ENCODE results near the gene OR6S1.
"Not testable (repeated sequence)": the region's sequence is repeated elsewhere in the genome, so short reads cannot be mapped to it uniquely, and the experiment has no call there.

The OR6S1 gene

GRCh38 chr14:20668969-20669368 lies 27.5 kb upstream of the OR6S1 start:
- DNase-seq (ENCODE audit: low spot score) = no peak

- DNase-seq (ENCODE audit: low spot score) = no peak
Observed at GRCh38 chr14:20667957-20668356, 26.5 kb upstream of the OR6S1 start.

DNA sequence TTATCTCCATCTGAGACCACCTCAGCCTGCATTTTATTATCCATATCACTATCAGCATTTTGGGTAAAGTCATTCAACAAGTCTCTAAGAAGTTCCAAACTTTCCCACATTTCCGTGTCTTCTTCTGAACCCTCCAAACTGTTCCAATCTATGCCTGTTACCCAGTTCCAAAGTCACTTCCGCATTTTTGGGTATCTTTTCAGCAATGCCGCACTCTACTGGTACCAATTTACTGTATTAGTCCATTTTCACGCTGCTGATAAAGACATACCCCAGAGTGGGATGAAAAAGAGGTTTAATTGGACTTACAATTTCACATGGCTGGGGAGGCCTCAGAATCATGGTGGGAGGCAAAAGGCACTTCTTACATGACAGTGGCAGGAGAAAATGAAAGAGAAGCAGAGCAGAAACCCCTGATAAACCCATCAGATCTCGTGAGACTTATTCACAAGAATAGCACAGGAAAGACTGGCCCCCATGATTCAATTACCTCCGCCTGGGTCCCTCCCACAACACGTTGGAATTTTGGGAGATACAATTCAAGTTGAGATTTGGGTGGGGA lies 25.0 kb upstream of the OR6S1 start:
- DNase-seq (ENCODE audit: low spot score) = not testable (repeated sequence)

GRCh38 chr14:20662968-20663732 lies 21.7 kb upstream of the OR6S1 start:
- no peak for DNase-seq (ENCODE audit: low spot score)

- DNase-seq (ENCODE audit: low spot score) = no peak
Observed at GRCh38 chr14:20661197-20661596, 19.7 kb upstream of the OR6S1 start.

- no peak for DNase-seq (ENCODE audit: low spot score)
Observed at GRCh38 chr14:20659813-20660395, 18.4 kb upstream of the OR6S1 start.

GRCh38 chr14:20659336-20659735 lies 17.8 kb upstream of the OR6S1 start:
- no peak for DNase-seq (ENCODE audit: low spot score)

- no peak for DNase-seq (ENCODE audit: low spot score)
Observed at GRCh38 chr14:20658246-20658645, 16.8 kb upstream of the OR6S1 start.

DNA sequence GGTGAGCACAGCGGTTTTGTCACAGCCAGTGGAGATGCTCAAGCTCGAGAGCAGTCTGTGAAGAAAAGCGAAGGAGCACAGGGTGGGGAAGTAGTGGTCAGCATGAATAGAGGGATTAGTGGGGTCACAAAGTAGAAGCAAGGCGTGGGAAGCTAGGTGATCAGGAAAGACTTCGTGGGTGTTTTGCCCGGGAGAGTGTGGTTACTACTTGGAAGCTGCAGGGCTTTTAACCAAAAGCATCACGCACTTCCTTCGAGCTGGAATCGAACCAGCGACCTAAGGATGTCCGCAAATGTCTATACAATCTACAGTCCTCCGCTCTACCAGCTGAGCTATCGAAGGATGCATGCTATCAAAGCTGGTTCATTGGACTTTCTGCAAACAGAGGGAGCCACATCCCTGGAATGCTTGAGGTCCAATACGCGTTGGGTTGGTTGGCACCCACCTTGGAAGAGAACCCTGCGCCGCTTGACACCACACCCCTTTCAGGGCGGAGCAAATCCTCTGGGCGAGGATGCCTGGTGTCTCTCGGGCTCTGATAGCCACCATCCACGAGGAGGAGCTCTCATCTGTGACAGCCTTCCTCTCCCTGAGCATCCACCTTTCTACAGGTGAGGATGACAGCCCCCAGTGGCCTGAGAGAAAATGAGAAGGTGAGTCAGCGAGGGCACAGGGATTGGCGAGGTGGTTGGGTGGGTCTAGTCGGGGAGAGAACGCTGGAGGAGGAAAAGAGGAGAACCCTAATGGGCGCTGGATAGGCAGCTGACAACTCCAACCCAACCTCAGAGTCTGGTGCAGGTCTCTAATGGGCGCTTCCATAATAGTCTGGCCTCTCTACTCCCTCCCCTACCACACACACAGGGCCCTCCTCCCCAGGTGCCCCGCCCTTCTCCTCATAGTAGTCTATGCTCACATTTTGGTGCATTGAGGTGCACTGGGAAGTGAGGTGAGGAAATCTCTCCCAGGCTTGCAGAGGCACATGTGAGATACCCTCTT lies 16.0 kb upstream of the OR6S1 start:
- no peak for DNase-seq (ENCODE audit: low spot score)

DNA sequence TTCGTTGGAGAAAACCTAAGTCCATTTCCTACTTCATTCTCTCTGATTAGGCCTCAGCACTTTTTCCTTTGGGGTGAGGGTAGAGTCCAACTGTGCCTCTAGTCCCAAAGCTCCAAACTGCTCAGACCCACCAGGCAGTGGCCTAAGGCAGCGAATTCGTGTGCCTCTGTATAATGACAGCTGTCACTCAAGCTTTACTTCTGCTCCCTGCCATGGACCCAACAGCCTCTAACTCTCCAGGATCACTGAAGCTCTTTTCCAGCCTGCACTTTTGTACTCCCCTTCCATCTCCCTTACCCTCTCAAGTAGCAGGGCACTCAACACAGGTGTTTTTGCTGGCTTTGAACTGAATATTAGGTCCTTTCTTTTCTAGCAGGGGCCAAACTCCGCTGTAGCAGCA lies 14.8 kb upstream of the OR6S1 start:
- no peak for DNase-seq (ENCODE audit: low spot score)

DNA sequence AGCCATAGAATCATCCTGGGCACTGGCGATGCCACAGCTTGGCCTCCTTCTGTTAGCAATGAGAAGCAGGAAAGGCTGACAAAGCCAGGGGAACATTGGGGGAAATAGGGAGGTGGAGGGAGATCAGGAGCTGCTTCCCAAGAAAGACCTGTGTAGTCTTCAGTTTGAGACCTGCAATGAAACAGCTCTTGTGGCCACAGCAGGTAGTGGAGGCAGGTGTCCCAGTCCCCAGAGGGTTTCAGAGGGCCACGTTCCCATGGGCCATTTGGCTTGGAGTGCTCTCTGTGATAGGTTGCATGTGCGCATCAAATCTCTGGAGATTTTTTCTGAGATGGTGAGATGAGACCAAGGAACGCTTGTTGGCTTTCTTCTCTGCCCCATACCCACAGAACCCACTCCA lies 14.4 kb upstream of the OR6S1 start:
- no peak for DNase-seq (ENCODE audit: low spot score)

GRCh38 chr14:20652996-20653975 lies 11.8 kb upstream of the OR6S1 start:
- DNase-seq (ENCODE audit: low spot score) = no peak

DNA sequence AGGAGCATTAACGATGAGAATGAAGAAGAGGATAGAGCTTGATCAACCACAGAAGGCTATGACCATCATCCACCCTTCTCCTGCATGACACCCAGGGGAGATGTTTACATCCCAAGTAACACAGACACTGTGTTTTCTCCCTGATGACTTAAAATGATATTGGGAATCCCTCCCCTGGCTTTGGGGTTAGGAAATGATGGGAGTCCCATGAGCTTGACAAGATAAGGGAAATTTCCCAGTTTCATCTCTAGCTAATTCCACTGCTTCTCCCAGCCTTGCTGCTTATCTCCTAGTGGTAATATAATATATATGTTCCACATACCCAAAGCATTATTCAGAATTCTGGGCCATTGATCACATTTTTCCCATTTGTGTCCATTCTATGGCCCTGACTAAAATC lies 4.0 kb upstream of the OR6S1 start:
- no peak for DNase-seq (ENCODE audit: low spot score)

DNA sequence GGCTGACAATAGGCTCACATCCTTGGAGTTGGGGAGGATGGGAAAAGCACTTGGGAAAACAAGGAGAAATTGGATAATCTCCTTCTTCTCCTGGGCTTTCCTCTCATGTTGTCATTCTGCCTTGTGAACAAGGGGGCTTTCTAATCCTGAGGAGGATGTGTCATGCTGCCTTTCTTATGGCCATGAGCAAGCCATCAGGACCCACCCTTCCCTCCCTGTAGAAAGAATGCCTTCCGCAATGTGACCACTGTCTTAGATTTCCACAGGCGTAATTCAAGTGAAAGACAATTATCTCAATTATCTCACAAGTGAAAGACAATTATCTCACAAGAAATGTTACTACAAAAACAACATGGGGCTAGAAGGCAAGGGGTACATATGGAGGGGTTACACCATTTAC lies 3.0 kb upstream of the OR6S1 start:
- DNase-seq (ENCODE audit: low spot score) = no peak

- not testable (repeated sequence) for DNase-seq (ENCODE audit: low spot score)
Observed at GRCh38 chr14:20642755-20643154, 1.3 kb upstream of the OR6S1 start.

DNA sequence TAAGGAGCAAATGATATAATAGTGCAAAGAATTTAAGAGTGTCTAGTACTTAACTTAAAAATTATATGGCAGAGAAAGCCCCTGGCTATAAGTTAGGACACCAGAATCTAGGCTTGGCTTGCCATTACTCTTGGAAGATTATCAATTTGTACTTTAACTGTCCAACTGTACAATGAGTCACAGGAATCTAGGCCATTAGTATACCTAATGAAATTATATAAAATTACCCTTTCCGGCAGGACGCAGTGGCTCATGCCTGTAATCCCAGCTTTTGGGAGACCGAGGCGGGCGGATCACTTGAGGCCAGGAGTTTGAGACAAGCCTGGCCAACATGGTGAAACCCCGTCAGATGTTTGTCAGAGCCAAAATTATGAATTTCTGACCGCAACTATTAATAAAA lies 691 bp upstream of the OR6S1 start:
- DNase-seq (ENCODE audit: low spot score) = no peak

DNA sequence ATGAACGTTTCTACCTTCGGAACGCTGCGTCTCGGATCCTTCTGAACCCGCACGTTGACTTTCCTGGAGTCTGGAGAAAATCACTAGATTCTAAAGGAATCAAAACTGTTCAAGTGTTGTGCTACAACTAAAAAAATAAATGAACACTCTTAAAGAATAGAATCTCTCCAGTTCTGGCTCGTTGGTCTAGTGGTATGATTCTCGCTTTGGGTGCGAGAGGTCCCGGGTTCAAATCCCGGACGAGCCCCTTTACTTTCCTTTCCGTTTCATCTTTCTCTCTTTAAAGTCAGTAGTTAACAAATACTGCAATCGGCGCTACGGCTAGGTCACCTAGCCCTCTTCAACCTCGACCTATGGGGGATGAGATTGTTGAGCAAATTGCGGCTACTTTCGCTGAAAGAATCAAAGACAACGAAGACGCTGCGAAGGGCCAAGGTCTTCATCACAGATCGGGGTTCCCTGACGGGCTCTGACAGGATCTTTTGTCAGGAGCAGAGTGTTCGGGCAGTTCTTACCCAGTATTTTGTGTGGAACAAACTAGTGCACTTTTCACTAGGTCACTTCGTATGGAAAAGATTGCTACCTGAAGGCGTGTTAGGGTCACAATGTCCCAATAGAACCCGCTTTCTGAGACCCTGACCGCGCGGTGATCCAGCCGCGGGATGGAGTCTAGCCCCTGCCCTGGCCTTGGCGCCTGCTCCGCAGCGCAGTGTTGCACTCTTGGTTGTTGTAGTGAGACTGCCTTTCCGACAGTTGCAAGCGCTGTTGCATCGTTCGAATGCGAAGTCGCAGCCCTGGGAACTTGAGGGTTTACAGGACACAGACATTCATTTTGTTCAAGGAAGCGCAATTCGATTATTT lies 8.4 kb downstream of the OR6S1 start:
- peak; percentile 72 for DNase-seq (ENCODE audit: low spot score)

DNA sequence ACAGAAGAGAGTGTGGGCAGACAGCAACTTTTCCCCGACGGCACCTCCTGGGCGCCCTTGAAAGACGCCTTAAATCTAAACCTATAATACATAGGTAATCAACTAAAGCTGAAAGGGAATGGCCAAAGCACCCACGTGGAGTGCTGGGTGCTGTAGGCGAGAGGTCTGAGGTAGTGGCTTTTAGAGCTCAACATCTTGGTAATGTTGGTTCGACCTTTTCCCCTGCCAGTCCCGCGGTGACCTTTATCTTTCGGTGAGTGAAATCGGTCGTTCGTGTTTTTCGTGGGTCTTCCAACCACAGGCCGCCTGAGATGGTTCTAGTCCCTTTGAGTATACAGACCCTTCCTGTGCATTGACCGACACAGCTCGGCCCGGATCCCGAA lies 9.1 kb downstream of the OR6S1 start:
- no peak for DNase-seq (ENCODE audit: low spot score)

GRCh38 chr14:20631880-20632389 lies 9.6 kb downstream of the OR6S1 start:
- DNase-seq (ENCODE audit: low spot score) = peak; percentile 70

Data from AG20443 (cell line).